Fibroblast of lung (primary cell): ENCODE measurements around the gene TNFSF10. TPM values are rescaled to one million over a fixed set of nuclear protein-coding genes. Genes with fewer than 3 reads are reported as not detected.
"Not testable (repeated sequence)": the region's sequence is repeated elsewhere in the genome, so short reads cannot be mapped to it uniquely, and the experiment has no call there.

Experiments
- DNase-seq, 2 donors: peaks; one replicate each; pipeline versions ENCODE4 v3.0.0 to v3.0.0-alpha.2; 2010; ENCODE audit warnings: low read depth in 2 of 2
- H2AFZ ChIP-seq: 2 replicates; pipeline ENCODE4 v1.5.1; 2012; ENCODE audit warnings: low read length, control low read depth, inconsistent platforms
- H3K27ac ChIP-seq: 2 replicates; pipeline ENCODE4 v1.5.1; 2011; ENCODE audit warnings: low read length, control low read depth; ENCODE audit not compliant: insufficient read depth
- H3K27me3 ChIP-seq: 2 replicates; pipeline ENCODE4 v1.5.1; 2011; ENCODE audit warnings: mild to moderate bottlenecking, low read length; ENCODE audit not compliant: control insufficient read depth, insufficient read depth
- H3K36me3 ChIP-seq: 2 replicates; pipeline ENCODE4 v1.5.1; 2011; ENCODE audit warnings: low read length; ENCODE audit not compliant: control insufficient read depth, insufficient read depth
- H3K4me1 ChIP-seq: 2 replicates; pipeline ENCODE4 v1.5.1; 2011; ENCODE audit warnings: low read length; ENCODE audit not compliant: control insufficient read depth, insufficient read depth; ENCODE audit errors: extremely low read depth
- H3K4me2 ChIP-seq: 2 replicates; pipeline ENCODE4 v1.5.1; 2011; ENCODE audit warnings: low read length, control low read depth; ENCODE audit not compliant: insufficient read depth; ENCODE audit errors: extremely low read depth
- H3K4me3 ChIP-seq, 4 experiments: fragments of 200-600 bp in 1 of 4; sonication (generic) in 1 of 4; replicated peaks in 1 of 4; 2 replicates each; pipeline ENCODE4 v1.5.1; 2011 to 2016; ENCODE audit warnings: low read length in 4 of 4, low read depth in 3 of 4, mild to moderate bottlenecking in 3 of 4, control low read depth in 2 of 4, inconsistent platforms in 1 of 4, mixed read lengths in 1 of 4; ENCODE audit not compliant: insufficient read depth in 1 of 4; ENCODE audit errors: control extremely low read depth in 1 of 4
- H3K79me2 ChIP-seq: 2 replicates; pipeline ENCODE4 v1.5.1; 2012; ENCODE audit warnings: mild to moderate bottlenecking, low read length, inconsistent platforms; ENCODE audit not compliant: control insufficient read depth, insufficient read depth
- H3K9ac ChIP-seq: 2 replicates; pipeline ENCODE4 v1.5.1; 2011; ENCODE audit warnings: mild to moderate bottlenecking, low read length, control low read depth; ENCODE audit not compliant: insufficient read depth
- H3K9me3 ChIP-seq: 2 replicates; pipeline ENCODE4 v1.5.1; 2012; ENCODE audit warnings: low read depth, low read length; ENCODE audit not compliant: control insufficient read depth, insufficient read depth
- H4K20me1 ChIP-seq: 2 replicates; pipeline ENCODE4 v1.5.1; 2011; ENCODE audit warnings: low read length; ENCODE audit not compliant: control insufficient read depth, insufficient read depth; ENCODE audit errors: extremely low read depth
- CTCF ChIP-seq, 2 donors: IDR thresholded peaks in 1 of 2; conservative IDR thresholded peaks in 1 of 2; 1 replicate in 1 of 2; 2 replicates in 1 of 2; pipeline ENCODE4 v1.5.1; 2011 to 2012; ENCODE audit warnings: low read length in 2 of 2, control low read depth in 1 of 2, inconsistent platforms in 1 of 2, low read depth in 1 of 2, mild to moderate bottlenecking in 1 of 2
- EZH2 ChIP-seq: IDR thresholded peaks from 2 replicates; pipeline ENCODE4 v1.5.1; 2012; ENCODE audit warnings: low read length, control low read depth, mild to moderate bottlenecking; ENCODE audit errors: missing control alignments
- polyA plus RNA-seq, 2 donors: library from polyadenylated mRNA; depleted of rRNA in 1 of 2; stranded (reverse) in 1 of 2; unstranded in 1 of 2; fragments of >200 nt; gene quantifications; 2 replicates each; pipeline ENCODE4 v1.2.1, GENCODE V29; 2011 to 2012; ENCODE audit warnings: missing spikeins in 1 of 2
- total RNA-seq: library from RNA; depleted of rRNA; stranded (reverse); fragments of >200 nt; gene quantifications from 2 replicates; pipeline ENCODE4 v1.2.1, GENCODE V29; 2014

The TNFSF10 gene
- total and polyA plus RNA-seq, 2 donors (not counting 1 experiment from before 2014, with no cell fraction given) = 1.3 to 4.3 TPM

GRCh38 chr3:172506094-172506493 lies 17.1 kb downstream of the TNFSF10 start:
- Histone ChIP-seq H3K36me3 (no peaks in the 10 kb centered on the region), H3K4me1 (no peaks in the 10 kb centered on the region), H3K4me2 (no peak overlapping the region), H3K4me3 (no peak overlapping the region), H3K9me3 (no peaks in the 10 kb centered on the region), H3K79me2 (no peaks in the 10 kb centered on the region), H4K20me1 (no peaks in the 10 kb centered on the region), H3K27ac (no peak overlapping the region), H3K27me3 (peaks cover 2% of the 10 kb centered on the region), H3K9ac (no peak overlapping the region), H2AFZ (no peak overlapping the region)
- TF ChIP-seq EZH2 = no peak
- no peak for TF ChIP-seq CTCF (conservative IDR thresholded peaks at IDR 0.05 in 1 of 2, IDR thresholded peaks at IDR 0.05 in 1 of 2; ENCODE audit: low read depth in 1 of 2, low read length in 2 of 2)
- no peak for DNase-seq

DNA sequence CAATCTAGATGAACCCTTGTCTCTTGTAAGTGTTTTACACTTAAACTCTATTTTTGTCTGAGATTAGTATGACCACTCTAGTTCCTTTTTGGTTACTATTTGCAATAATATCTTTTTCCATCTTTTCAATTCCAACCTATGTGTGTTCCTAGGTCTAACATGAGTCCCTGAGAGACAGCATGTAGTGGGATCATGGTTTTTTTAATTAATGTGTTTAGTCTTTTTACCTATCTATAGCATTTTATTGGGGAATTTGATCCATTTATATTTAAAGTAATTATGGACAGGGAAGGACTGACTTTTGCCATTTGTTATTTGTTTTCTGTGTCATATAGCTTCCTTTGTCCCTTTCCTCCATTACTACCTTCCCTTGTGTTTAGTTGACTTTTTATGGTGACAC lies 21.7 kb downstream of the TNFSF10 start:
- H2AFZ ChIP-seq = no peak overlapping the region
- H3K4me1 ChIP-seq = no peaks in the 10 kb centered on the region
- no peak for DNase-seq
- H3K36me3 ChIP-seq = no peaks in the 10 kb centered on the region
- H3K27ac ChIP-seq = no peak overlapping the region
- no peaks in the 10 kb centered on the region for H3K79me2 ChIP-seq
- H3K27me3 ChIP-seq = no peaks in the 10 kb centered on the region
- H3K4me3 ChIP-seq = no peak overlapping the region
- no peak overlapping the region for H3K4me2 ChIP-seq
- H4K20me1 ChIP-seq = no peaks in the 10 kb centered on the region
- no peaks in the 10 kb centered on the region for H3K9me3 ChIP-seq
- TF ChIP-seq CTCF (conservative IDR thresholded peaks at IDR 0.05 in 1 of 2, IDR thresholded peaks at IDR 0.05 in 1 of 2; ENCODE audit: low read depth in 1 of 2, low read length in 2 of 2) (no peak), EZH2 (no peak)
- H3K9ac ChIP-seq = no peak overlapping the region

- not testable (repeated sequence) for H3K36me3 ChIP-seq, H3K27me3 ChIP-seq, H3K9me3 ChIP-seq, H3K4me2 ChIP-seq, H3K9ac ChIP-seq, H3K4me1 ChIP-seq, H2AFZ ChIP-seq, H3K4me3 ChIP-seq, H3K27ac ChIP-seq, H3K79me2 ChIP-seq, H4K20me1 ChIP-seq
- TF ChIP-seq CTCF (conservative IDR thresholded peaks at IDR 0.05 in 1 of 2, IDR thresholded peaks at IDR 0.05 in 1 of 2; ENCODE audit: low read depth in 1 of 2, low read length in 2 of 2) = peak; percentile 73 to 78
- DNase-seq = peak; percentile 65 to 83
These were observed 33.0 kb downstream of the TNFSF10 start for GRCh38 chr3:172490198-172490669.
